NCI-H2196 (cell line): Measurements from ENCODE around the gene PLAGL2.

ENCODE experiments used
- DNase-seq: peaks from one replicate; lab custom pipeline; 2025; ENCODE audit not compliant: unreplicated experiment; lab: John Stamatoyannopoulos, UW

The PLAGL2 gene

GRCh38 chr20:32153771-32154170 lies 53.8 kb downstream of the PLAGL2 start:
- DNase-seq = no peak

- DNase-seq = no peak
These were observed 54.3 kb downstream of the PLAGL2 start for GRCh38 chr20:32153156-32153665.

- no peak for DNase-seq
These were observed 55.0 kb downstream of the PLAGL2 start for GRCh38 chr20:32152421-32153155.

GRCh38 chr20:32150291-32150848 lies 57.2 kb downstream of the PLAGL2 start:
- DNase-seq = no peak

GRCh38 chr20:32149566-32150170 lies 57.9 kb downstream of the PLAGL2 start:
- DNase-seq = no peak

- peak; percentile 28 for DNase-seq
These were observed 62.5 kb downstream of the PLAGL2 start for GRCh38 chr20:32144898-32145662.

GRCh38 chr20:32142991-32143390 lies 64.6 kb downstream of the PLAGL2 start:
- no peak for DNase-seq
